NOMO-1 treated with DMSO at 0.1 percent for 48 hours (cell line): Measurements from ENCODE around the gene CAPZA1.

ENCODE experiments used
- DNase-seq: peaks from one replicate; lab custom pipeline; 2025; ENCODE audit not compliant: unreplicated experiment; lab: John Stamatoyannopoulos, UW

The CAPZA1 gene

DNA sequence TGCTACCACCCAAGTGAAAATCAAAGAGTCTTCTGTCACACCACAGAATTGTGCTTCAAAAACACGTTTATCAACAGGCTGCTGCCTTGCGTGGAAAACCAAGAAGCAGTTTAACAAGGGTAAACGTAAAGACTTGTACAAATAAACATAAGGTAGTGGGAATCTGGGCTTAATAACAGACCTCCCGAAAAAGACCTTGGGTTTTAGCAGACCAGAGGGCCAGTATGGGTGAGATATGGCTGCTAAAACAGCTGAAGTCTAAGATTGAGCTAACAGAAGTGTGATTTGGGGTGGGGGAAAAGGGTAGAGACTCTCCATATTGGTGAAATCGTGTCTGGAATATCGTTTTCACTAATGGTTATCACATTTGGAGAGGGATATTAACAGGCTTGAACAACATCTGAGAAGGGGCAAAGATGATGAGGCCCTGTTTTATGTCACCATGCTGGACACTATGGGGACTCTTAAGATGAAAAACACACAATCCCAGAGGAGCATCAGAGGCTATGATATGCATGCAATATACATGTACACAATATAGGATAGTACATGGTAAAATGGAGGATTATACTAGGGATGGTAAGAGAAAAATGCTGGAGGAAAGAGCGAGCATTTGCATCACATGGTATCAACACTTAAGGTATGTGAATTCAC is 56.2 kb downstream of the CAPZA1 start:
- no peak for DNase-seq

DNA sequence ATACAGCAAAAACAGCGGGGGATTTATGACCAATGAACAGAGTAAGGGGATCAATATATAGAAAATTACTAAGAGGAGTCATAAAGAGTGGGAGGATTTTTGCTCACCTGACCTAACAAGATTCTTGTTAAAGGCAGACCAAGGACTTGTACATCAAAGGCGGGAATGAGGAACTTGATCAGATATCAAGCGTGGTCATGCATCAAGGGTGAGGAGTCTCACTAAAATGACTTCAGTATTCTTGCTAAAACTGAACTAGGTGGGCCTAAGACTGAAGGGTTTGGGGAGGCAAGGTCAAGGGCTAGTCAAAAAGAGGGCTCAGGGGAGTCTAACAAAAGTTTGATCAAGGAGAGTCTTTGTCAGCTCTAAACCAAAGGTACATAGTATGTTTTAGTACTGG is 56.9 kb downstream of the CAPZA1 start:
- DNase-seq: no peak

DNA sequence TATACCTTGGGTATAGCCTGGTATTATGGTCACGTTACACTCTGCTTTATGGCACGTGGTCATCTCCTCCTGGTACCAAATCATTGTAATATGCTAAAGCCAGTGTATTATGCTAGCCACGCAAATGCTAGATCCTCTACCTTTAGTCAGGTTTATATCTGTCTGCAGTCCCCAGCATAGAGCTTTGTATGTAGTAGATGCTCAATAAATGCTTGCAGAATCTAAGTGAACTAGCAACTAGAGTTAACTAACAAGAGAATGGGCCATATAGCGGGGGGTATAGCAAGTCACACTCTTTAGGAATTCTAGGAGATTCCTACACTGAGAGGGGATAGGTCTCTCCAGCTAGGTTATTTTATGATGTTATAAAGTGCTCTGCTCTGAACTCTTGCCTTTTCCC is 57.9 kb downstream of the CAPZA1 start:
- DNase-seq: no peak

DNA sequence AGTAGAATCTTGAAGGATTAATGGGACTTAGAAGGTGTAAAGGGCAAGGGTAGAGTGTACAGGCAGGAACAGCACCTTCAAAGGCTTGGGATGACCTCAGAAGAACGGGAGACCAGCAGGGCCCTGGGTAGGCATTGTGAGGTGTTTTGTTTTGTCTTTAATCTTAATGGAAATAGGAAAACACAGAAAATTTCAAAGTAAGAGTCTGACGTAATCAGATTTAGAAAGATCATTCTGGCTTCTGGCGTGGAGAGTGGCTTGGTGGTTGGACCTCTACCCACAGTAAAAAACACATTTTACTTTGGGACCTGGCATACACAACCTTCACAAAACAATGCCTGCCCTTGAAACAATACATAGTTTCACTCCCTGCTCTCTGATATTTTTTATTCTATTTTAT is 59.0 kb downstream of the CAPZA1 start:
- DNase-seq: no peak

DNA sequence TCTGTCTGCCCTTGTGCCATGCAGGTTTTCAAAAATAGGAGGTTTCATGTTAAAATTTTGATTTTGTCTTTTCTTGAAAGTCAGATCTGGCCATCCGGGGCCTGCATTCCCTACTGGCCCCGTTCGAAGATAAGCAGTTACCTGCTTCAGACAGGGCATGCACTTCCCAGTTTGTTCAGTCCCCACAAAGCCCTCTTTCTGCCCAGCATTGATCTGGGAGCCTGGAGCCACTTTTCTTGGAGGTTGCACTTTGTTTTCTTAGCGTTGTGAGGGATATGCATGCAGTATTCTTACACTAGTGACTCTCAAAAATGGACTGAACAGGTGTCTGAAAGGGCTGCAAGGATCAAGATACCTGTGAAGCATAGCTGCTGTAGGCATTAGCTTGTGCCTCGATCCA is 66.3 kb downstream of the CAPZA1 start:
- DNase-seq: no peak

DNA sequence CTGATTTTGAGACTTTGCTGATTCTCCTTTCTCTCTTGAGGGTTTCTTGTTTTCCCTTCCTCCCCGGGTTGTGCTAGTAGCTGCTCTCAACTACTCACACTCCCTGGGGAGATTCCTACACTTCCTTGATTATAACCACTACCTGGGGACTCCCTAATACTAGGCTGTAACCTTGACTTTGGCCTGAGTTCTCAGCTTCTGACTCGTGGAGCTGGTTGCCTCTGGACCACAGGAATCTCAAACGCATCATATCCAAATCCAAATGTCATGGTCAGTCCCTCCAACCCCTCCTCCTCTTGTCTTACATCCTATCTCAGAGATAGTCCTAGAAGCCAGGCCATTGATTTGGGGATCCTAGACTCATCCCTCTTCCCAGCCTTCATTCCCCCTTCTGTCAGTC is 66.8 kb downstream of the CAPZA1 start:
- no peak for DNase-seq

DNA sequence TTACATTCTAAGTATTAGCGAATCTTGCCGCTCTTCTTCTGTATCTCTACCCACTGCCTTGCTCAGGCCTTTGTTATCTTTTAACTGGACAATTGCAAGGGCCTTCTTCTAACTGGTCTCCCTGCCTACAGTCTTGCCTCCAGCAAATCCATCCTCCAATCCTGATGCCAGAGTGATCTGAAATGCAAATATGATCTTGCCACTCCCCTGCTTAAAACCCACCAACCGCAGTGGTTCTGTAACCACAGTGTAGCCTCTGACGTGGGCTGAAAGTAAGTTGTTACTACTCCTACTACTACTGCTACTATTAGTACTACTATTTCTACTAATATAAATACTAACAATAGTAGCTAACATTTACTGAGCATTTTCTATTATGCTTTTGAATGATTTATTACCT is 67.2 kb downstream of the CAPZA1 start:
- no peak for DNase-seq

DNA sequence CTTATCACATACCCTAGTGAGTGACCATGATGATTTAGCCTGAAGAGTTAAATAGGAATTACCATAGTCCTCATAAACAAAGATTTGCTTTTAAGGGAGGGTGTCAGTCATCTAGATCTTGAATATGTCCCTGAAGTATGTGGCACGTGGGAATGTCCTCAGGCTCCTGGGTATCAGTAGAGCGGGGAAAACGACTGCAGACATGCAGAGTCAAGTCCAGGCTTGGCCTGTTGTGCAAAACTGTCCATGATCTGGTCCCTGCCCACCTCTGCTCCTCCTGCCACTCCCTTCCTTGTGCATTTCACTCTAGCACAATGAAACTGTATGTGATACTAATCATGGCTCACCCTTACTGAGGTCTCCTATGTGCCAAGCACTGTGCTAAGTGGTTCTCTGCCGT is 67.7 kb downstream of the CAPZA1 start:
- no peak for DNase-seq

DNA sequence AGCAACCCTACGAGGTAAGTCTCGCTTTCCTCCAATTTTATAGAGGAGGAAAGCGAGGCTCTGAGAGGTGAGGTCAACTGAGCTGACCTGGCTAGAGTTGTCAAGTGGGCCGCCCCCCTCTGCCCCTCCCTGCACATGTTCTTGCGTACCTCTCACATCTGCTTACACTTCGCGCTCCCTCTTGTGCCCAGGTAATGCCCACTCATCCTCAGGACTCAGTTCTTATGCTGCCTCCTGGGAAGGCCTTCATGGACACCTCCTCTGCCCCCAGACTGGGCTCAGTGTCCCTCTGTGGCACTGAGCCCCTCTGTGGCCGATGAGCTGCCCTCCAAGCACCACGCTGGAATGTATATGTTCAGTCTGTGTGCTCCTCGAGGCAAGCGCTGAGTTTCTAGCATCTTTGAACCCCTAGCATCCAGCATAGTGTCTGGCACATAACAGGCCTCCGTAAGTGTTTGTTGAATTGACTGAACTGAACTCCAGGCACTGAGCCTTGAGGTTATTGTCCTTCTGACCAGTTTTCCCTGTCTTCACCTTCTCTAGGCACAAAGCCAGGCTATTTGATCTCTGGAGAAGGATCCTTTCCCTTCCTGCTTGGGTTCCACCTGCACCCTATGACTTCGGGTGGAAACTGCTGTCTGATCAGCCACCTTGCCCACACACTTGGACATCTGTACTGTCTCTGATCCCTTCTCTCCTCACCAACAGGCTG is 68.3 kb downstream of the CAPZA1 start:
- no peak for DNase-seq

DNA sequence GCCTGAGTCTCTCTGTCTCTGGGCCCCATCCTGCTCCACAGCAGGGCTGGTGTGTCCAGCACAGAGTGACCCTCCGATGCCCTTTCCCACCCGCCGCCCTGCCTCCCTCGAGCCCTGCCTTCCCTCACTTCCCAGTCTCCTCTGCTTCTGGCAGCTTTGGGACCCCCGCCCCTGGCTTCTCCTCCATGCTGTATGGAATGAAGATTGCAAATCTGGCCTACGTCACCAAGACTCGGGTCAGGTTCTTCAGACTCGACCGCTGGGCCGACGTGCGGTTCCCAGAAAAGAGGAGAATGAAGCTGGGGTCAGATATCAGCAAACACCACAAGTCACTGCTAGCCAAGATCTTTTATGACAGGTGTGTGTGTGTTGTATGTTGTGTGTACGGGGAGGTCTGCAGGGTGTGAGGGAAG is 69.2 kb downstream of the CAPZA1 start:
- no peak for DNase-seq

DNA sequence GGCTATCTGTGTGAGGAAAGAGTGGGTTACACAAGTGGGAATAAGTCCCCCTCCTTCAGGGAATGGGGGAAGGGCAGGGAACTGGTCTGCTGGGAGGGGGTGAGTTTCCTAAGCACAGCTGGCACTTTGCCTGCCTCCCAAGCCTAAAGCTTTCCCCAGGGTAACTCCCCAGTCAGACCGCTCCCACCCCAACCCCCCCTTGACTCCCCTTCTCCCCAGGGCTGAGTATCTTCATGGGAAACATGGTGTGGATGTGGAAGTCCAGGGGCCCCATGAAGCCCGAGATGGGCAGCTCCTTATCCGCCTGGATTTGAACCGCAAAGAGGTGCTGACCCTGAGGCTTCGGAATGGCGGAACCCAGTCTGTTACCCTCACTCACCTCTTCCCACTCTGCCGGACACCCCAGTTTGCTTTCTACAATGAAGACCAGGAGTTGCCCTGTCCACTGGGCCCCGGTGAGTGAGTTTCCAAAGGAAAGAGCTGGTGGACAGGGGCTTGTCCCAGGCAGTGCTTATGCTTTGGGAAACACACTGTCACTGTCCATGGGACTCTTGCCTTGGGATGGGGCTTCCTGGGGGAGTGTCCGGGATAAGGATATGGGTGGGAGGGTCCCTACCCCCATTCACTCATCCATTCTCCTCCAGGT is 69.7 kb downstream of the CAPZA1 start:
- no peak for DNase-seq

DNA sequence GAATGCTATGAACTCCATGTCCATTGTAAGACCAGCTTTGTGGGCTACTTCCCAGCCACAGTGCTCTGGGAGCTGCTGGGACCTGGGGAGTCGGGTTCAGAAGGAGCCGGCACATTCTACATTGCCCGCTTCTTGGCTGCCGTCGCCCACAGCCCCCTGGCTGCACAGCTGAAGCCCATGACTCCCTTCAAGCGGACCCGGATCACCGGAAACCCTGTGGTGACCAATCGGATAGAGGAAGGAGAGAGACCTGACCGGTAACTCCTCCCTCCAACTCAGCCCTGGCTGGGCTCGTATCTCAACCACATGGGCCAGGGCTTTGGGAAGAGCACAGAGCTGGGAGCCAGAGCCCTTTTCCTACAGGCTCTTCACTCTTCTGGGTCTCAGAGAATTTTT is 70.2 kb downstream of the CAPZA1 start:
- no peak for DNase-seq

DNA sequence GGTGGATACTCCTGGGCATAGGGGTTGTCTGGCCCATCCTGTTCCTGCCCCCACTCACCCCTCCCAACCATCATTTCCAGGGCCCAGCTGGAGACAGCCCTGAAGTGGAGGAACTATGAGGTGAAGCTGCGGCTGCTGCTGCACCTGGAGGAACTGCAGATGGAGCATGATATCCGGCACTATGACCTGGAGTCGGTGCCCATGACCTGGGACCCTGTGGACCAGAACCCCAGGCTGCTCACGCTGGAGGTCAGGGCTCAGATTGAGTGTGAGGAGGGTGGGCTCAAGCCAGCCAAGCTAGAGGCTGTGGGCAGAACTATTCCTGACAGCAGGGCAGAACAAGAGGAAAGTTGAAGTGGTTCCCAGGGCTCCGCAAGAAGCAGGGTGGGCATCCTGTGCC is 73.0 kb downstream of the CAPZA1 start:
- no peak for DNase-seq

DNA sequence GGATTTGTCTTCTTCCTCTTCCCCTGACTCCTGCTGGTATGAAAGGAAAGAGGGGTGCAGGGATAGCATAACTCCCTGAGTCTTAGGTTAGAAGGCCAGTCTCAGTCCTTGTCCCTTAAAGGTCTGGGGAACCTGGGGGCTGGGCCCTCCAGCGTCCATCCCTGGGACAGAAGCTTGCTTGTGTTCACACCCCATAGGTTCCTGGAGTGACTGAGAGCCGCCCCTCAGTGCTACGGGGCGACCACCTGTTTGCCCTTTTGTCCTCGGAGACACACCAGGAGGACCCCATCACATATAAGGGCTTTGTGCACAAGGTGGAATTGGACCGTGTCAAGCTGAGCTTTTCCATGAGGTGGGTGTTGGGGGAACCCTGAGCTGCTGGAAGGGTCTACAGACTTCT is 74.2 kb downstream of the CAPZA1 start:
- DNase-seq: no peak

DNA sequence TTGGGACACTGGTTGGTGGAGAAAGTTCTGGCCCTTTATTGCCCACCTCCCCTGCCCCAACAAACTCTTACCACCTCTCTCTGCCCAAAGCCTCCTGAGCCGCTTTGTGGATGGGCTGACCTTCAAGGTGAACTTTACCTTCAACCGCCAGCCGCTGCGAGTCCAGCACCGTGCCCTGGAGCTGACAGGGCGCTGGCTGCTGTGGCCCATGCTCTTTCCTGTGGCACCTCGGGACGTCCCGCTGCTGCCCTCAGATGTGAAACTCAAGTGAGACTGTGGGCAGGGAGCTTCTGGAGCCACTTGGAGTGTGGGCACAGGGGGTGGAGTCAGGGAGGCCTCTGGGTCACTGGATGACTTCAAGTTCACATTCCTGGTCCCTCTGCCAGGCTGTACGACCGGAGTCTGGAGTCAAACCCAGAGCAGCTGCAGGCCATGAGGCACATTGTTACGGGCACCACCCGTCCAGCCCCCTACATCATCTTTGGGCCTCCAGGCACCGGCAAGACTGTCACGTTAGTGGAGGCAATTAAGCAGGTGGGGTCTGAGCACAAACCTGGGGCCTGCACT is 74.8 kb downstream of the CAPZA1 start:
- DNase-seq: no peak

DNA sequence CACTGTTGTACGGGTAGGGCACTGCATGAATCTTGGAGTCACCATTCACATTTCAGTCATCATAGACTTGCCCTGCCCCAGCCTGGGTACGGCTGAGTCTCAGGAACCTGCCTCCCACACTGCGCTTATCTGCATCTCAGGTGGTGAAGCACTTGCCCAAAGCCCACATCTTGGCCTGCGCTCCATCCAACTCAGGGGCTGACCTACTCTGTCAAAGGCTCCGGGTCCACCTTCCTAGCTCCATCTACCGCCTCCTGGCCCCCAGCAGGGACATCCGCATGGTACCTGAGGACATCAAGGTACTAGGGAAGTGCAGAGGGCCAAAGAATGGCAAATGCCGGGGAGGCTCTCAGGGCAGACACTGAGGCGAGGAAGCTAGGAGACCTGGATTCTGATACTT is 75.6 kb downstream of the CAPZA1 start:
- no peak for DNase-seq

DNA sequence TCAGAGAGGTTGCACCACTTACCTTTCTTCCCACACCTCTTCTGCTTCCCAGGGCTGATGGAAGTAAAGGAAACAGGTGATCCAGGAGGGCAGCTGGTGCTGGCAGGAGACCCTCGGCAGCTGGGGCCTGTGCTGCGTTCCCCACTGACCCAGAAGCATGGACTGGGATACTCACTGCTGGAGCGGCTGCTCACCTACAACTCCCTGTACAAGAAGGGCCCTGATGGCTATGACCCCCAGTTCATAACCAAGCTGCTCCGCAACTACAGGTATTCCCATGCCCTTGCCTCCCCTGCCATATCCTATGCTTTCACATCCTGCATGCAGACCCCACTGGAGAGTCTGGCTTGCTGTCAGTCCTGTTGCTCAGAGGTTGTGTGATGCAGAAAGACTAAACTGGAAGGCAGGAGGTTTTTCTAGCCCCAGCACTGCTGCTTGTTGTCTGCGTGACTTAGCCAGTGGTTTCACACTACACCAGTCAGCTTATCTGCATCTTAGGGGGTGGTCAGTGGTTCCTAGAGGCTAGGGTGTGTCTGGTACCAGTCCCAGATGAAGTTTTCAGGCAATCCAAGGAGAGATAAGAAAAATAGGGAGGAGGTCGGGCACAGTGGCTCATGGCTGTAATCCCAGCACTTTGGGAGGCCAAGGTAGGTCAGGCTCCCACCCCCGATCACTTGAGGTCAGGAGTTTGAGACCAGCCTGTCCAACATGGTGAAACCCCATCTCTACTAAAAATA is 77.1 kb downstream of the CAPZA1 start:
- no peak for DNase-seq

DNA sequence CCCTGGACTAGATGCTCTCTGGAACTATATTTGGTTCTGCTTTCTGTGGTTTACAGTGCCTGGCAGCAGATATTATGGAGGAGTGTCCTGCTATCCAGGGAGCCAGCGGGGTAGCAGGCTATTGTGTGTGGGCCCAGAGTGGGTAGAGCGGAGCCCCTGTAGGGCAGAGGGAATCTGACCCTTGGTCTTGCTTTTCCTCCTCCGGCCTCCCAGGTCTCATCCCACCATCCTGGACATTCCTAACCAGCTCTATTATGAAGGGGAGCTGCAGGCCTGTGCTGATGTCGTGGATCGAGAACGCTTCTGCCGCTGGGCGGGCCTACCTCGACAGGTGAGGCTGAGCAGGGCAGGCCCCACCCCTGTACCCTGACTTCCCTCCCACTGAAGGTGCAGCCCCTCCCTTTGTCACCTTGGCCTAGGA is 78.2 kb downstream of the CAPZA1 start:
- no peak for DNase-seq

DNA sequence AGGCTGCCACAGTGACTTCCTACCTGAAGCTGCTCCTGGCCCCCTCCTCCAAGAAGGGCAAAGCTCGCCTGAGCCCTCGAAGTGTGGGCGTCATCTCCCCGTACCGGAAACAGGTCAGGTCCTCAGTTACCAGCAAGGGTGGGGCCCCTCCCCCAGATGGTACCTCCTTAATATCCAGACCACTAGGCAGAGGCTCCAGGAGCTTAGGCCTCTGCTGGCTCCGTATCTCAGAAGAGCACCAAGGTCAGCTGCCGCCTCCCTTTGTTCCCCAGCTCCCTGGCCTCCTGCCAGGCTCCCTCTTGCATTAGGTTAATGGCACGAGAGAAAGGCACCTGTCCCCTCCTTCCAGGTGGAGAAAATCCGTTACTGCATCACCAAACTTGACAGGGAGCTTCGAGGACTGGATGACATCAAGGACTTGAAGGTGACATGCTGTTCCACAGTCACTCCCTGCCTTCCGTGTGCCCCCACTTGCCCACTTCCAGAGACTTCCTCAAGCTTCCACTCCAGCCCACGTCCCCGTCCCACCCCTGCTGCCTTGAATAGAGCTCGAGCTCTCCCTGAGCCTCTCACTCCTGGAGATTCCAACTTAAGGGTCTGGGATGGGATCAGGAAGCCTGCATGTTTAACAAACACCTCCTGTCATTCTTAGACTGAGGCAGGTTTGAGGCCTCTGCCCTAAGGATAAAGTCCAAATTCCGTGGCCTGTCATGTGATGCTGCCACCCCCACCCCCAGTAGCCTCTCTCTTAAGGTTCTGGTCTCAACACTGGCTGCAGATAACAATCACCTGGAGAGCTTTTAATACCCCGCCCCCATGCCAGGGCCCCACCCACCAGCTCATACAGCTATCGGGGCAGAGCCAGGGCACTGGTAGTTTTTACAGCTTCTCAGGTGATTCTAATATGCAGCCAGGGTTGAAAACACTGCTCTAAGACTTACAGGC is 79.0 kb downstream of the CAPZA1 start:
- no peak for DNase-seq

DNA sequence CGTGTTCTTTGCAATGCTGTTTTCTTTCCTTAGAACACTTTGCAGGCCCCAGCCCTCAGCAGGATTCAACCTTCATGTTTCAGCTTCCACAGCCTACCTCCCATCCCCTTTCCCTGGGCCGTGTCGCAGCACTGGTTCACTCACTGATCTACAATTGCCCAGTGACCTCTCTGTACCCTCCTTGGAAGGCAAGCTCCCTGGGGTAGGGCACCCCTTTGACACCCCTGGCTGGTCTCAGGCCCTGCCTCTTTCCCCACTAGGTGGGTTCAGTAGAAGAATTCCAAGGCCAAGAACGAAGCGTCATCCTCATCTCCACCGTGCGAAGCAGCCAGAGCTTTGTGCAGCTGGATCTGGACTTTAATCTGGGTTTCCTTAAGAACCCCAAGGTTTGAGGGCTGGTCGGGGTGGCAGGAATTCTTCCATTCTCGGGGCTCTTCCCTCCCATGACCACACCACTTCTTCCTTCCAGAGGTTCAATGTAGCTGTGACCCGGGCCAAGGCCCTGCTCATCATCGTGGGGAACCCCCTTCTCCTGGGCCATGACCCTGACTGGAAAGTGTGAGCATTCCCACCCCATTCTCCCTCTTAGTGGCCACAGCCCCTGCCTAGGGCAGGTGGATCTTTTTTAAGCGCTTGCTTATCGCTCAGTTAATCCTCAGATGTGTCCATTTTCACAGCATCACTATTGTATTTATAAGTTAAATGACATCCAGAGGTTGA is 80.0 kb downstream of the CAPZA1 start:
- DNase-seq: no peak
